Activated gamma-delta T cell (primary cell): Measurements from ENCODE around the gene HMGCR.

Source experiments
- DNase-seq: peaks from one replicate; lab custom pipeline; 2025; lab: John Stamatoyannopoulos, UW

The HMGCR gene

GRCh38 chr5:75381456-75381855, 44.4 kb downstream of the HMGCR start:
- DNase-seq = no peak

- DNase-seq = no peak
These were observed 47.2 kb downstream of the HMGCR start for GRCh38 chr5:75384218-75384617.

- no peak for DNase-seq
These were observed 50.8 kb downstream of the HMGCR start for GRCh38 chr5:75387806-75388205.

- DNase-seq = no peak
These were observed 52.4 kb downstream of the HMGCR start for GRCh38 chr5:75389430-75389829.

- DNase-seq = no peak
These were observed 58.3 kb downstream of the HMGCR start for GRCh38 chr5:75395277-75395676.

GRCh38 chr5:75405296-75405695, 68.3 kb downstream of the HMGCR start:
- no peak for DNase-seq
